Right lobe of liver (tissue), 4 donors: ENCODE measurements around the gene NPTX1.

Source experiments
- POLR2A ChIP-seq: fragments of 450-650 bp; IDR thresholded peaks from one replicate; pipeline ENCODE4 v1.6.1; 2017; ENCODE audit warnings: antibody characterized with exemption, mild to moderate bottlenecking
- TF ChIP-seq, protein P1 (sequence below), 4 donors: fragments of 200-600 bp in 3 of 4; fragments of 450-650 bp in 1 of 4; IDR thresholded peaks; one replicate each; pipeline versions ENCODE4 v1.5.1 to v1.8.0; 2016 to 2022; ENCODE audit warnings: antibody characterized with exemption in 4 of 4, mild to moderate bottlenecking in 2 of 4
- donor health status: DM: no; HTN: no; CAD: no.
- donor health status: DM: no; HTN: no; CAD: no.
- donor health status: DM: no; HTN: yes; CAD: no.

DNA sequence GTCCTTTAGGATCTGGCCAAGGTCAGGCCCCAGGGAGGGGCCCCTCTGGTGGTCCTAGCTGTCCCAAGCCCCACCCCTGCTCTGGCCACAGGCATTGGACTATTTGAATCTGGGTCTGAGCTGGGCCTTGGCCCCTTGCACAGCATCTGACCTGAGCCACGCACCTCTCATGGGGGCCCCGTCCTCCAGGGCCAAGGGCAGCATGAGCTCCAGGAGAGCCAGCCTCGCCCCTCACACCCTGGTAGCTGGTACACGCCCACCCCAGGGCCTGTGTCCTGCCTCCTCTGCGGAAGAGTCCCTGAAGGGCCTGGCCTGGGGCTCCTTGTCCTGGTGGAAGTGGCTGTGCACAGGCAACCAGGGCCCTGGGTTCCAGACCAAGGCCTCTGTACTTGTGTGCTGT lies 37.6 kb downstream of the NPTX1 start:
- TF ChIP-seq, protein P1, sequence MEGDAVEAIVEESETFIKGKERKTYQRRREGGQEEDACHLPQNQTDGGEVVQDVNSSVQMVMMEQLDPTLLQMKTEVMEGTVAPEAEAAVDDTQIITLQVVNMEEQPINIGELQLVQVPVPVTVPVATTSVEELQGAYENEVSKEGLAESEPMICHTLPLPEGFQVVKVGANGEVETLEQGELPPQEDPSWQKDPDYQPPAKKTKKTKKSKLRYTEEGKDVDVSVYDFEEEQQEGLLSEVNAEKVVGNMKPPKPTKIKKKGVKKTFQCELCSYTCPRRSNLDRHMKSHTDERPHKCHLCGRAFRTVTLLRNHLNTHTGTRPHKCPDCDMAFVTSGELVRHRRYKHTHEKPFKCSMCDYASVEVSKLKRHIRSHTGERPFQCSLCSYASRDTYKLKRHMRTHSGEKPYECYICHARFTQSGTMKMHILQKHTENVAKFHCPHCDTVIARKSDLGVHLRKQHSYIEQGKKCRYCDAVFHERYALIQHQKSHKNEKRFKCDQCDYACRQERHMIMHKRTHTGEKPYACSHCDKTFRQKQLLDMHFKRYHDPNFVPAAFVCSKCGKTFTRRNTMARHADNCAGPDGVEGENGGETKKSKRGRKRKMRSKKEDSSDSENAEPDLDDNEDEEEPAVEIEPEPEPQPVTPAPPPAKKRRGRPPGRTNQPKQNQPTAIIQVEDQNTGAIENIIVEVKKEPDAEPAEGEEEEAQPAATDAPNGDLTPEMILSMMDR (IDR thresholded peaks at IDR 0.05) = no peak
- TF ChIP-seq POLR2A = no peak
